H1 (cell line): Measurements from ENCODE around the gene MBD3L4. TPM values are rescaled to one million over a fixed set of nuclear protein-coding genes. Genes with fewer than 3 reads are reported as not detected.
"Not testable (repeated sequence)": the region's sequence is repeated elsewhere in the genome, so short reads cannot be mapped to it uniquely, and the experiment has no call there.

Source experiments
- CTCF ChIA-PET: fragments of 300-600 bp; sonication (Branson Sonifier 250); formaldehyde crosslinking; loops from one replicate; lab custom pipeline; 2021; ENCODE audit not compliant: partially characterized antibody; lab: Charles Lee
- POLR2A ChIA-PET: fragments of 300-600 bp; sonication (Branson Sonifier 250); formaldehyde crosslinking; loops from one replicate; lab custom pipeline; 2021; ENCODE audit warnings: inconsistent platforms; ENCODE audit not compliant: partially characterized antibody; lab: Charles Lee
- DNase-seq, 2 experiments: peaks; one replicate each; pipeline versions ENCODE4 v3.0.0 to v3.0.0-alpha.2; 2010 to 2022; ENCODE audit warnings: low spot score in 2 of 2, low read depth in 1 of 2, mixed read lengths in 1 of 2
- FAIRE-seq: peaks from 2 replicates; lab custom pipeline; 2011; peaks lifted over from hg19 to GRCh38; lab: Jason Lieb, UNC
- H2AFZ ChIP-seq: 2 replicates; pipeline ENCODE4 v1.8.1; 2012; ENCODE audit warnings: low read length, inconsistent platforms
- H2AK5ac ChIP-seq: 2 replicates; pipeline ENCODE4 v1.6.1; 2013; ENCODE audit warnings: low read depth, low read length
- H2BK120ac ChIP-seq: replicated peaks from 2 replicates; pipeline ENCODE3; 2013; ENCODE audit warnings: low read depth, low read length, inconsistent platforms
- H2BK12ac ChIP-seq: 2 replicates; pipeline ENCODE4 v1.6.1; 2013; ENCODE audit warnings: low read depth, low read length
- H2BK15ac ChIP-seq: 2 replicates; pipeline ENCODE4 v1.6.1; 2013; ENCODE audit warnings: low read length
- H2BK20ac ChIP-seq: 2 replicates; pipeline ENCODE4 v1.6.1; 2013; ENCODE audit warnings: low read length
- H2BK5ac ChIP-seq: 2 replicates; pipeline ENCODE4 v1.6.1; 2013; ENCODE audit warnings: low read depth, low read length
- H3K14ac ChIP-seq: 2 replicates; pipeline ENCODE4 v1.6.1; 2013; ENCODE audit warnings: inconsistent platforms; ENCODE audit not compliant: insufficient read length
- H3K18ac ChIP-seq: 2 replicates; pipeline ENCODE4 v1.6.1; 2013; ENCODE audit warnings: low read length; ENCODE audit errors: extremely low read depth
- H3K23ac ChIP-seq: 2 replicates; pipeline ENCODE4 v1.6.1; 2013; ENCODE audit warnings: inconsistent platforms; ENCODE audit not compliant: insufficient read length
- H3K23me2 ChIP-seq: 2 replicates; pipeline ENCODE4 v1.6.1; 2013; ENCODE audit warnings: low read depth, low read length
- H3K27ac ChIP-seq: 2 replicates; pipeline ENCODE4 v1.6.1; 2011; ENCODE audit warnings: low read depth, low read length, inconsistent platforms
- H3K27me3 ChIP-seq, 4 experiments: replicated peaks in 1 of 4; 1 replicate in 1 of 4; 2 replicates in 3 of 4; pipeline versions ENCODE4 v1.6.1 to v1.8.1; 2011 to 2013; ENCODE audit warnings: low read length in 3 of 4, mild to moderate bottlenecking in 3 of 4, inconsistent platforms in 2 of 4, mixed read lengths in 2 of 4, moderate library complexity in 1 of 4; ENCODE audit not compliant: control insufficient read depth in 3 of 4, insufficient read depth in 3 of 4; ENCODE audit errors: extremely low read depth in 1 of 4
- H3K36me3 ChIP-seq, 4 experiments: 2 replicates each; pipeline versions ENCODE4 v1.6.1 to v1.8.1; 2011 to 2013; ENCODE audit warnings: mild to moderate bottlenecking in 4 of 4, low read length in 3 of 4, moderate library complexity in 2 of 4, control low read depth in 1 of 4, inconsistent platforms in 1 of 4; ENCODE audit not compliant: insufficient read depth in 4 of 4, control insufficient read depth in 2 of 4
- H3K4ac ChIP-seq: replicated peaks from 2 replicates; pipeline ENCODE3; 2013; ENCODE audit warnings: low read length, low read depth, mixed read lengths, inconsistent platforms; ENCODE audit not compliant: insufficient read length
- H3K4me1 ChIP-seq, 4 experiments: replicated peaks in 1 of 4; 1 replicate in 1 of 4; 2 replicates in 3 of 4; pipeline versions ENCODE4 v1.6.1 to v1.8.1; 2011 to 2013; ENCODE audit warnings: low read length in 3 of 4, inconsistent platforms in 2 of 4, mixed read lengths in 1 of 4; ENCODE audit not compliant: insufficient read depth in 4 of 4, control insufficient read depth in 3 of 4
- H3K4me2 ChIP-seq, 2 experiments: 2 replicates each; pipeline versions ENCODE4 v1.6.1 to v1.8.1; 2011 to 2013; ENCODE audit warnings: low read depth in 2 of 2, low read length in 2 of 2, control low read depth in 1 of 2, inconsistent platforms in 1 of 2, mild to moderate bottlenecking in 1 of 2; ENCODE audit not compliant: insufficient read depth in 1 of 2
- H3K4me3 ChIP-seq, 4 experiments: fragments of 200-600, 300-600 bp in 1 of 4; sonication (generic), shearing (Covaris generic), sonication (Bioruptor Twin) in 1 of 4; 2 replicates each; pipeline versions ENCODE4 v1.5.1 to v1.8.1; 2011 to 2016; ENCODE audit warnings: low read length in 4 of 4, low read depth in 3 of 4, control low read depth in 2 of 4, inconsistent platforms in 2 of 4, mild to moderate bottlenecking in 2 of 4, mixed read lengths in 1 of 4, moderate library complexity in 1 of 4; ENCODE audit not compliant: insufficient read depth in 2 of 4; ENCODE audit errors: extremely low read depth in 1 of 4
- H3K56ac ChIP-seq: replicated peaks from 2 replicates; pipeline ENCODE3; 2013; ENCODE audit warnings: low read depth, mild to moderate bottlenecking, mixed read lengths, low read length, inconsistent platforms; ENCODE audit not compliant: insufficient read length
- H3K79me1 ChIP-seq: 2 replicates; pipeline ENCODE4 v1.6.1; 2013; ENCODE audit warnings: low read depth, low read length, control low read depth
- H3K79me2 ChIP-seq, 2 experiments: 2 replicates each; pipeline versions ENCODE4 v1.6.1 to v1.8.1; 2012 to 2013; ENCODE audit warnings: low read length in 2 of 2, mild to moderate bottlenecking in 2 of 2, inconsistent platforms in 1 of 2; ENCODE audit not compliant: insufficient read depth in 2 of 2, control insufficient read depth in 1 of 2
- H3K9ac ChIP-seq, 4 experiments: replicated peaks in 1 of 4; 1 replicate in 1 of 4; 2 replicates in 3 of 4; pipeline versions ENCODE4 v1.6.1 to v1.8.1; 2011 to 2013; ENCODE audit warnings: low read depth in 3 of 4, low read length in 3 of 4, control low read depth in 2 of 4, mild to moderate bottlenecking in 2 of 4, moderate library complexity in 2 of 4, inconsistent platforms in 1 of 4; ENCODE audit errors: extremely low read depth in 1 of 4
- H3K9me3 ChIP-seq, 2 experiments: 2 replicates each; pipeline versions ENCODE4 v1.6.1 to v1.8.1; 2012 to 2013; ENCODE audit warnings: mild to moderate bottlenecking in 2 of 2, moderate library complexity in 2 of 2, control low read depth in 1 of 2, inconsistent platforms in 1 of 2, low read depth in 1 of 2, low read length in 1 of 2, mixed read lengths in 1 of 2; ENCODE audit not compliant: insufficient read depth in 2 of 2
- H4K20me1 ChIP-seq, 2 experiments: replicated peaks in 1 of 2; 2 replicates each; pipeline versions ENCODE3 to v1.8.1; 2011 to 2013; ENCODE audit warnings: inconsistent platforms in 2 of 2, low read length in 2 of 2, mild to moderate bottlenecking in 1 of 2; ENCODE audit not compliant: insufficient read depth in 2 of 2, control insufficient read depth in 1 of 2
- H4K5ac ChIP-seq: 2 replicates; pipeline ENCODE4 v1.6.1; 2013; ENCODE audit warnings: low read length, low read depth, mixed read lengths, inconsistent platforms; ENCODE audit not compliant: insufficient read length
- H4K8ac ChIP-seq: 2 replicates; pipeline ENCODE4 v1.8.0; 2013; ENCODE audit warnings: mild to moderate bottlenecking, moderate library complexity, low read length, inconsistent platforms; ENCODE audit not compliant: insufficient read depth; ENCODE audit errors: extremely low read depth
- H4K91ac ChIP-seq: replicated peaks from 2 replicates; pipeline ENCODE3; 2013; ENCODE audit warnings: low read length, mixed read lengths, inconsistent platforms; ENCODE audit not compliant: insufficient read length
- WGBS, 2 experiments: shearing (Covaris generic) in 1 of 2; methylation state at CpG; one replicate each; pipeline versions ENCODE4 v1.1.6 to v1.1.7; 2013 to 2015; ENCODE audit warnings: low lambda C conversion rate in 2 of 2, mixed read lengths in 2 of 2, inconsistent platforms in 1 of 2, low coverage in 1 of 2, missing lambda C conversion rate in 1 of 2; ENCODE audit not compliant: insufficient replicate concordance in 2 of 2, insufficient coverage in 1 of 2, insufficient read length in 1 of 2; ENCODE audit errors: extremely low coverage in 1 of 2, missing lambda C conversion rate in 1 of 2; 5-methylcytosine and 5-hydroxymethylcytosine counted together
- polyA plus RNA-seq, 7 experiments: library from polyadenylated mRNA; depleted of rRNA in 3 of 7; stranded (reverse) in 5 of 7; unstranded in 2 of 7; fragments of >200 nt in 5 of 7; fragments of 200-250 nt in 2 of 7; gene quantifications; 1 replicate in 5 of 7; 2 replicates in 1 of 7; 4 replicates in 1 of 7; pipeline versions ENCODE4 v1.2.1 to v1.2.3, GENCODE V29; 2011 to 2013; ENCODE audit warnings: missing spikeins in 2 of 7, mixed read lengths in 2 of 7
- total RNA-seq: library from RNA; stranded (reverse); fragmentation: NEBNext Ultra II Directional; extraction: Animal tissue kit (Norgen Biotek cat#: 25700); gene quantifications from 2 replicates; pipeline ENCODE4 v1.2.1, GENCODE V29; 2021

MBD3L4 gene
- total and polyA plus RNA-seq, 2 of the 8 experiments (the other 6 are each of a cell fraction or from before 2014, with no cell fraction given) = not detected

DNA sequence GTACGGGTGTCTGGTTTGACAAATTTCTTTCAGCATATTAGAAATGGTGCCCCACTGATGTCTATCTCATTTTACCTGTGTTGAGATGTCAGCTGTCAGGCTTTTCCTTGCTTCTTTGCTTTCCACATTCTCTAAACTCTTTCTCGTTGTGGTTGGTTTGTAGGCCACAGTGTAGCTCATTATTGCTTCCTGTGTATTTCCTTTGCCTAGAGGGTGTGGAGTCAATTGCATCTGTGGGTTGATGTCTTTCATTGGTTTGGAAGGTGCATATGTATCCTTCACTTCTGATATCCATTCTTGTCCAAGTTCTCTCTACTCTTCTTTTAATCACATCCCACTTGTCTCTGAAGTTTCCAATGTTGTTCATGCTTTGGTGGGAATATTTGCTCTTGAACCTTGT is 1.6 kb upstream of the MBD3L4 start:
- WGBS, 2 experiments = no CpG with 5 or more reads among the region's 2 CpGs
- H3K18ac ChIP-seq, H2AK5ac ChIP-seq, H2BK120ac ChIP-seq, H4K91ac ChIP-seq, H3K27ac ChIP-seq, H3K4me2 ChIP-seq, H3K36me3 ChIP-seq, H3K23me2 ChIP-seq, H4K5ac ChIP-seq, H2BK20ac ChIP-seq, H2BK12ac ChIP-seq, H3K79me2 ChIP-seq, H3K23ac ChIP-seq, H2BK15ac ChIP-seq, H4K8ac ChIP-seq, H3K4me1 ChIP-seq, H3K27me3 ChIP-seq, H3K9ac ChIP-seq, POLR2A ChIA-PET, H2BK5ac ChIP-seq, H3K9me3 ChIP-seq, H3K79me1 ChIP-seq, FAIRE-seq, H4K20me1 ChIP-seq, H3K56ac ChIP-seq, CTCF ChIA-PET, H3K14ac ChIP-seq, DNase-seq, H3K4me3 ChIP-seq, H3K4ac ChIP-seq, H2AFZ ChIP-seq: not testable (repeated sequence)

DNA sequence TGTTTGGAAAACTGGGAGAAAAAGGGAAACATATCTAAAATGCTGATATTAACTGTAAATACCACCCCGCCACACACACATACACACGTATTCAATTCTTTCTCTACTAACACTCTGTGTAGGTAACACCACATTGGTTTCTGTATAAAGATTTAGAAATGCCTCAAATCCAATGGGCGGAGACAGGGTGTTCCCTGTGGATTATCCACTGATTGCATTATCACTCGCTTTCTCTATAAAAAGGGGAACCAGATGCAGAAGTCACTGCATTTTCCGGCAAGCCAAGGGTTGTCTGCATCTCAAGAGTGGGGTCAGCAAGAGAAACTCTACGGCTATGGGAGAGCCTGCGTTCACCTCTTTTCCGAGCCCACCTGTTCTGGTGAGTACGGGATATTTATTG is 9.7 kb downstream of the MBD3L4 start, which contains the start of gene MBD3L5:
TSS of gene MBD3L5 (plus strand) at position 301 of the 400 bp plus-strand sequence. CDS start at position 335, 34 bp downstream.
- H2AK5ac ChIP-seq, H2BK5ac ChIP-seq, H3K27me3 ChIP-seq, H3K14ac ChIP-seq, H3K4me1 ChIP-seq, H3K36me3 ChIP-seq, H4K5ac ChIP-seq, H2BK20ac ChIP-seq, H3K27ac ChIP-seq, H3K56ac ChIP-seq, H3K23ac ChIP-seq, H3K4me2 ChIP-seq, H3K4me3 ChIP-seq, H2BK120ac ChIP-seq, H3K9ac ChIP-seq, H4K20me1 ChIP-seq, H2BK12ac ChIP-seq, H3K18ac ChIP-seq, FAIRE-seq, H4K91ac ChIP-seq, H3K79me1 ChIP-seq, H2BK15ac ChIP-seq, H3K79me2 ChIP-seq, POLR2A ChIA-PET, CTCF ChIA-PET, DNase-seq, H2AFZ ChIP-seq, H4K8ac ChIP-seq, H3K23me2 ChIP-seq, H3K9me3 ChIP-seq, H3K4ac ChIP-seq: not testable (repeated sequence)
- no CpG with 5 or more reads among the region's 9 CpGs for WGBS, 2 experiments
